CD14-positive monocyte (primary cell): Measurements from ENCODE around the gene MRE11. TPM values are rescaled to one million over a fixed set of nuclear protein-coding genes. Genes with fewer than 3 reads are reported as not detected.

Source experiments
- DNase-seq, 3 donors: peaks; one replicate each; pipeline ENCODE4 v3.0.0-alpha.2; 2011 to 2022
- H2AFZ ChIP-seq: 2 replicates; pipeline ENCODE4 v1.6.0; 2012; ENCODE audit warnings: mild to moderate bottlenecking, low read depth, low read length, inconsistent platforms; ENCODE audit not compliant: insufficient read depth, poor library complexity, severe bottlenecking
- H3K27ac ChIP-seq, 2 donors: 1 replicate in 1 of 2; 2 replicates in 1 of 2; pipeline ENCODE4 v1.5.1; 2012 to 2013; ENCODE audit warnings: low read length in 2 of 2, control low read depth in 1 of 2, inconsistent platforms in 1 of 2, low read depth in 1 of 2, mild to moderate bottlenecking in 1 of 2
- H3K27me3 ChIP-seq, 2 donors: one replicate each; pipeline versions ENCODE4 v1.6.0 to v1.6.1; 2011 to 2013; ENCODE audit warnings: low read length in 2 of 2; ENCODE audit not compliant: control insufficient read depth in 2 of 2, insufficient read depth in 2 of 2
- H3K36me3 ChIP-seq, 2 donors: replicated peaks in 1 of 2; 1 replicate in 1 of 2; 2 replicates in 1 of 2; pipeline versions ENCODE4 v1.5.1 to v1.6.1; 2012 to 2013; ENCODE audit warnings: low read length in 2 of 2, control low read depth in 1 of 2, inconsistent platforms in 1 of 2, mild to moderate bottlenecking in 1 of 2; ENCODE audit not compliant: insufficient read depth in 2 of 2, control insufficient read depth in 1 of 2
- H3K4me1 ChIP-seq, 2 donors: 1 replicate in 1 of 2; 2 replicates in 1 of 2; pipeline versions ENCODE4 v1.5.1 to v1.6.1; 2012 to 2013; ENCODE audit warnings: low read length in 2 of 2, control low read depth in 1 of 2, inconsistent platforms in 1 of 2, mild to moderate bottlenecking in 1 of 2, moderate library complexity in 1 of 2; ENCODE audit not compliant: insufficient read depth in 2 of 2, control insufficient read depth in 1 of 2
- H3K4me2 ChIP-seq: replicated peaks from 2 replicates; pipeline ENCODE3; 2012; ENCODE audit warnings: low read length, moderate library complexity, mild to moderate bottlenecking; ENCODE audit not compliant: poor library complexity, severe bottlenecking; ENCODE audit errors: extremely low read depth
- H3K4me3 ChIP-seq, 3 experiments: fragments of 200-600 bp in 1 of 3; sonication (generic) in 1 of 3; replicated peaks in 1 of 3; 1 replicate in 2 of 3; 2 replicates in 1 of 3; pipeline ENCODE4 v1.5.1; 2011 to 2013; ENCODE audit warnings: low read length in 3 of 3, mild to moderate bottlenecking in 3 of 3, control low read depth in 2 of 3, low read depth in 2 of 3, inconsistent platforms in 1 of 3, moderate library complexity in 1 of 3
- H3K79me2 ChIP-seq: 2 replicates; pipeline ENCODE4 v1.6.0; 2012; ENCODE audit warnings: mild to moderate bottlenecking, control low read depth, inconsistent platforms, low read length, moderate library complexity; ENCODE audit not compliant: insufficient read depth
- H3K9ac ChIP-seq: 2 replicates; pipeline ENCODE4 v1.6.0; 2017; ENCODE audit warnings: low read length, mild to moderate bottlenecking; ENCODE audit not compliant: insufficient read depth, poor library complexity, severe bottlenecking
- H3K9me3 ChIP-seq, 2 donors: replicated peaks in 1 of 2; 1 replicate in 1 of 2; 2 replicates in 1 of 2; pipeline versions ENCODE4 v1.5.1 to v1.6.1; 2012 to 2013; ENCODE audit warnings: low read length in 2 of 2, control low read depth in 1 of 2; ENCODE audit not compliant: control insufficient read depth in 1 of 2, insufficient read depth in 1 of 2
- H4K20me1 ChIP-seq: 2 replicates; pipeline ENCODE4 v1.6.0; 2012; ENCODE audit warnings: mild to moderate bottlenecking, low read length, control low read depth, moderate library complexity; ENCODE audit not compliant: insufficient read depth
- H3K27ac Mint-ChIP-seq, 7 donors: one replicate each; pipeline ENCODE4 v1.8.0; 2020; ENCODE audit warnings: mild to moderate bottlenecking in 7 of 7, mixed read lengths in 7 of 7, moderate library complexity in 6 of 7, inconsistent platforms in 2 of 7
- H3K27me3 Mint-ChIP-seq, 3 donors: one replicate each; pipeline ENCODE4 v1.8.0; 2021 to 2022; ENCODE audit warnings: low read depth in 3 of 3, mild to moderate bottlenecking in 3 of 3, mixed read lengths in 3 of 3, moderate library complexity in 3 of 3, inconsistent platforms in 1 of 3
- H3K36me3 Mint-ChIP-seq, 2 donors: one replicate each; pipeline ENCODE4 v1.8.0; 2020; ENCODE audit warnings: mixed read lengths in 2 of 2, inconsistent platforms in 1 of 2, mild to moderate bottlenecking in 1 of 2
- H3K4me1 Mint-ChIP-seq: one replicate; pipeline ENCODE4 v1.8.0; 2020; ENCODE audit warnings: mild to moderate bottlenecking, mixed read lengths
- H3K4me3 Mint-ChIP-seq, 2 donors: one replicate each; pipeline ENCODE4 v1.8.0; 2020; ENCODE audit warnings: mild to moderate bottlenecking in 2 of 2, mixed read lengths in 2 of 2, moderate library complexity in 1 of 2
- H3K9me3 Mint-ChIP-seq, 7 donors: one replicate each; pipeline ENCODE4 v1.8.0; 2020 to 2022; ENCODE audit warnings: mixed read lengths in 7 of 7, mild to moderate bottlenecking in 6 of 7, moderate library complexity in 6 of 7, inconsistent platforms in 2 of 7
- WGBS: methylation state at CpG from one replicate; pipeline ENCODE4 v1.1.5; 2013; ENCODE audit warnings: missing lambda C conversion rate; ENCODE audit not compliant: insufficient coverage; 5-methylcytosine and 5-hydroxymethylcytosine counted together
- intact Hi-C, 2 donors: fragments of 100-400 bp; cut with micrococcal nuclease; formaldehyde crosslinking; loops; one replicate each; pipeline versions ENCODE4 v1.15.0 to v1.15.1; 2023
- polyA plus RNA-seq, 3 donors: library from polyadenylated mRNA; depleted of rRNA in 1 of 3; unstranded in 2 of 3; stranded (reverse) in 1 of 3; fragments of 300-500 nt in 2 of 3; fragments of >200 nt in 1 of 3; fragmentation: Illumina TruSeq in 2 of 3; gene quantifications; 1 replicate in 2 of 3; 2 replicates in 1 of 3; pipeline ENCODE4 v1.2.3, GENCODE V29; 2012 to 2021
- TF ChIP-seq, protein P1 (sequence below): fragments of 200-600 bp; IDR thresholded peaks from one replicate; pipeline ENCODE4 v1.8.0; 2022; ENCODE audit warnings: antibody characterized with exemption, mild to moderate bottlenecking

Gene MRE11
- polyA plus RNA-seq, 3 donors: 7.8 to 12.1 (median 10.5) TPM

DNA sequence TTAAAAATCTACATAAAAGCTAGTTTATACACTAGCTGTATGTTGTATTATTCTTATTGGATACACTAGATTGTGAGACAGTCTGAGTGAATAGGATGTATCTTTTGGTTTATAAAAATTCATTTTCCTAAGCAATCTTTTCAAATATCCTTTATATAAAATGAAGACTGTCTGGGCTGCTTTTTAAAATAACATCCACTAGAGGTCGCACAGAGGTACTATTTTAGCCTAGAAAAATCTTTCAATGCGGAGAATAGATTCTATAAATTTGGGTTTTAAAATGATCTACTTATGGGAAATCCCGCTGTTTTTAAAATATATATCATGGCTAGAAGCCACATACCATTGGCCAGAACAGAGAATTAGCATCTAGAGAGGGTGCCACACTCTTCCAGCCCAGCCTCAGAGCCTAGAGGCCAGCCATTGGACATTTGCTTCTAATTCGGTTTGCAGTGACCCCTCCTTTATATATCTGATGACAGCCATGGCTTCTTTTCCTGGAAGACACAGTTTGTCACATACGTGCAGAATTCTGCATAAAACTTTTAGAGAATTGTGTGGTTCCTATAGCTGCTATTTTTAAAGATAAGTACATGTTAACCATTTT lies 25.9 kb upstream of the MRE11 start:
- Histone ChIP-seq H3K27me3 (no peaks in the 10 kb centered on the region), H3K36me3 (no peaks in the 10 kb centered on the region), H3K9ac (no peak overlapping the region), H3K4me2 (peak overlapping the region; percentile 61), H3K4me3 (peak overlapping the region in 2 of 3 experiments; percentile 19 to 43), H3K4me1 (peaks cover 4 to 9% of the 10 kb centered on the region in 2 donors), H2AFZ (peak overlapping the region; percentile 55), H3K9me3 (no peaks in the 10 kb centered on the region), H3K27ac (no peak overlapping the region), H3K79me2 (peaks cover under 1% of the 10 kb centered on the region), H4K20me1 (no peaks in the 10 kb centered on the region)
- no peaks in the 10 kb centered on the region for H3K36me3 Mint-ChIP-seq
- H3K27ac Mint-ChIP-seq: no peak overlapping the region
- DNase-seq: peak; percentile 21 to 61 (median 43)
- intact Hi-C loops: loop anchor here (2.0 to 5.0 kb wide), 2 partner anchors 78 to 79 kb away; no protein-coding TSS in a partner anchor
- H3K4me1 Mint-ChIP-seq: peaks cover 4% of the 10 kb centered on the region
- no peak overlapping the region for H3K4me3 Mint-ChIP-seq
- TF ChIP-seq, protein P1, sequence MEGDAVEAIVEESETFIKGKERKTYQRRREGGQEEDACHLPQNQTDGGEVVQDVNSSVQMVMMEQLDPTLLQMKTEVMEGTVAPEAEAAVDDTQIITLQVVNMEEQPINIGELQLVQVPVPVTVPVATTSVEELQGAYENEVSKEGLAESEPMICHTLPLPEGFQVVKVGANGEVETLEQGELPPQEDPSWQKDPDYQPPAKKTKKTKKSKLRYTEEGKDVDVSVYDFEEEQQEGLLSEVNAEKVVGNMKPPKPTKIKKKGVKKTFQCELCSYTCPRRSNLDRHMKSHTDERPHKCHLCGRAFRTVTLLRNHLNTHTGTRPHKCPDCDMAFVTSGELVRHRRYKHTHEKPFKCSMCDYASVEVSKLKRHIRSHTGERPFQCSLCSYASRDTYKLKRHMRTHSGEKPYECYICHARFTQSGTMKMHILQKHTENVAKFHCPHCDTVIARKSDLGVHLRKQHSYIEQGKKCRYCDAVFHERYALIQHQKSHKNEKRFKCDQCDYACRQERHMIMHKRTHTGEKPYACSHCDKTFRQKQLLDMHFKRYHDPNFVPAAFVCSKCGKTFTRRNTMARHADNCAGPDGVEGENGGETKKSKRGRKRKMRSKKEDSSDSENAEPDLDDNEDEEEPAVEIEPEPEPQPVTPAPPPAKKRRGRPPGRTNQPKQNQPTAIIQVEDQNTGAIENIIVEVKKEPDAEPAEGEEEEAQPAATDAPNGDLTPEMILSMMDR: peak; percentile 74
- H3K27me3 Mint-ChIP-seq: peaks cover 0 to 2% (median 1%) of the 10 kb centered on the region in 3 donors
- H3K9me3 Mint-ChIP-seq: peaks cover 0 to 2% (median 0%) of the 10 kb centered on the region in 7 donors
- WGBS: no CpG with 5 or more reads among the region's 5 CpGs

DNA sequence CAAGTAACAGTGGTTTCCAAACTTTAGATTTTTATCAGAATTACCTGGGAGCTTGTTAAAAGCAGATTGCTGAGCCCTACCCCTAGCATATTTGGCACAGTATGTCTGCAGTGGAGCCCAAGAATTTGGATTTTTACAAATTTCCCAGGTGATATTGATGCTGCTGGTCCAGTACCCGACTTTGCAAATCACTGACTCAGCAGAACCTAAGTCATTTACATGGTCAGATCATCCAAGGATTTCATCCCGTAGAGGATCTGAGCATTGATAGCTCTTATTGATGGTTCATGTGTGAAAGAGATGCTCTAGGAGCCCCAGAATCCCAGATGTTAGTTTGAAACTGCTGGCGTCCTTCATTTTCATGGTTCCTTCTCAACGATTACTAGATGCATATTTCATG lies 24.7 kb upstream of the MRE11 start:
- Histone ChIP-seq H3K36me3 (no peaks in the 10 kb centered on the region), H3K9me3 (no peaks in the 10 kb centered on the region), H3K27ac (no peak overlapping the region), H3K9ac (no peak overlapping the region), H3K4me3 (no peak overlapping the region), H3K4me2 (no peak overlapping the region), H3K79me2 (no peaks in the 10 kb centered on the region), H3K27me3 (no peaks in the 10 kb centered on the region), H2AFZ (no peak overlapping the region), H3K4me1 (peaks cover 4 to 11% of the 10 kb centered on the region in 2 donors), H4K20me1 (no peaks in the 10 kb centered on the region)
- Mint-ChIP-seq H3K9me3 (peaks cover 0 to 2% (median 0%) of the 10 kb centered on the region in 7 donors), H3K36me3 (no peaks in the 10 kb centered on the region), H3K4me1 (peaks cover 6% of the 10 kb centered on the region), H3K4me3 (no peak overlapping the region), H3K27ac (no peak overlapping the region), H3K27me3 (peaks cover 0 to 2% (median 1%) of the 10 kb centered on the region in 3 donors)
- TF ChIP-seq, protein P1: no peak
- intact Hi-C loops: loop anchor here in 1 of 2 donors (2.0 kb wide), 1 partner anchor 81 kb away; no protein-coding TSS in a partner anchor
- no CpG with 5 or more reads among the region's 4 CpGs for WGBS
- DNase-seq: no peak
